ENCODE data around the gene GPLD1. TPM values are rescaled to one million over a fixed set of nuclear protein-coding genes. Genes with fewer than 3 reads are reported as not detected.
"Not testable (repeated sequence)": the region's sequence is repeated elsewhere in the genome, so short reads cannot be mapped to it uniquely, and the experiment has no call there.

Gene GPLD1
- total RNA-seq, 1 donor from 2014 or later, result 1.0 TPM

- intact Hi-C loops (cut with DNase I), result no loop called here
- DNase-seq, result no peak
- ATAC-seq (ENCODE audit: poor library complexity), result no peak
Measured at GRCh38 chr6:24396824-24397223, 92.6 kb downstream of the GPLD1 start.

DNA sequence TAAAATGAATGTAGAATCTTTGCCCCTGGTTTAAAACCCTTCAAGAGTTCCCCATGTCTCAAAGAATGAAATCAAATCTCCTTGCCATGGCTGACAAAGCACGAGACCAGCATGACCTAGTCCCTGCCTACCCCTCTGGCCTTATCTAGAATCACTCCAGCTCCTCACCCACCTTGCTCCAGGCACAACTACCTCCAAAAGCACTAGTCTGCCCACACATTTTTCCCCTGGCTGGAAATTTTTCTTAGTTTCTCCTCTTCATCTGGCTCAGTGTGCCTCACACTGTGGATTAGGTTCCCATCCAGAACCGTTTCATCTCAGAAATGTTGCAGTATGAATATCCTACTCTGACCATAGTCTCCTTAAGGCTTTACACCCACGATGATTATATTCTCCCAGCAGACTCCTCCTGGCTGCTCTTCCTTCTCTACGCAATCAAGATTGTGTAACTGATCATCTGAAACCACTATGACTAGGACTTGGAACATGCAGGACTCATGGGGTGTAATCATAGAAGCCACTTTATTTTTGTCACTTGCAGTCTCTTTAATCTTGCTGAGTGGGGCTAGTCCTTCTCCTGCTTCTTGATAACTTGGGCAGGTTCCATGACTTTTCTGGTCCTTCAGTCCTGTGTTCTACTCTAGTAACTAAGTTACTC is 94.5 kb downstream of the GPLD1 start:
- intact Hi-C loops (cut with DNase I), result no loop called here
- DNase-seq (no peak), ATAC-seq (ENCODE audit: poor library complexity) (peak; percentile 34)

DNA sequence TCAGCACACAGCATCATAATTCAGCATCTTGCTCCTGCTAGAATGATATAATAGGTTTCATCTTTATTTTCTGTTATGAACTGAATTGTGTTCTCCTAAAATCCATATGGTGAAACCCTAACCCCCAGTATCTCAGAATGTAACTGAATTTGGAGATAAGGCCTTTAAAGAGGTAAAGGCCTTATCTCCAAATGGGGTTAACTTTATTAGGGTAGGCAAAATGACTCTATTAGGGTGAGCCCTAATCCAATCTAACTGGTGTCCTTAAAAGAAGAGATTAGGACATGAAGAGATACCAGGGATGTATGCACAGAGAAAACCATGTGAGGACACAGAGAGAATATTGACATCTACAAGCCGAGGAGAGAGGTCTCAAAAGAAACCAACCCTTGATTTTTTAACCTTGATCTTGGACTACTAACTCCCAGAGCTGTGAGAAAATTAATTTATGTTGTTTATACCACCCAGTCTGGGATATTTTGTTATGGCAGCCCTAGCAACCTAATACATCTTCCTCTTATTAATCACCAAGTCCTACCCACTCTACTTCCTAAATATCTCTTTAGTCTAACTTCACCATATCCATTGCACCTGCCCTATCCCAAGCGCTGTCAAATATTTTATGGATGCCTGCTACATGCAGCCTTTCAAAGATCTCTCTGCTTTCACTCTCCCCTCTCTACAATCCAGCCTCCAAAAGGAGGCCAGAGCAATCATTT is 95.2 kb downstream of the GPLD1 start:
- intact Hi-C loops (cut with DNase I), result no loop called here
- no peak for DNase-seq
- ATAC-seq (ENCODE audit: poor library complexity), result no peak

DNA sequence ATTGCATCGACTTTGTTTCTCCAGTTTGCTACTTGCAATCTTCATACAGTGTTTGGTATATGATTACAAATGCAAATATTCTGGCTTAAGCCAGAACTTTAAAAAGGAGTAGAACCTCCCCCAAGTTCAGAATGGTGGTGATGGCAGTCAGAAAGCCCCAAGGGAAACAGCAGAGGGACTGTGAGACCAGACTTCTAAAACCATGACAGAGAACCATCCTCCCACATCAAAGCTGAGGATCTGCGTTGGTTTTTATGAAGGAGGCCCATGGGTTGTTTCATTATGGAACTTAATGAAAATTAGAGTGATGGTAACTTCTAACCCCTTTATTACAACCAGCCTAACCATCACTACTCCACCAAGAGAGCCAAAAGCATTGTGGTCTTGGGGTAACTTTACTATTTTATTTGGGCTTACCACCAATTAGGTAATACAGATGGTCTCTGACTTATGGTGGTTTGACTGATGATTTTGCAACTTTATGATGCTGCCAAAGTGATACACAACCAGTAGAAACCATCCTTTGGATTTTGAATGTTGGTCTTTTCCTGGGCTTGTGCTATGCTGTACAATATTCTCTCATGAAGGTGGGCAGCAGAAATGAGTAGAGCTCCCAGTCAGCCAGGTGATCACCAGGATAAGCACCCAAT is 97.5 kb downstream of the GPLD1 start:
- intact Hi-C loops (cut with DNase I), result no loop called here
- ATAC-seq (ENCODE audit: poor library complexity), result no peak
- DNase-seq, result no peak

DNA sequence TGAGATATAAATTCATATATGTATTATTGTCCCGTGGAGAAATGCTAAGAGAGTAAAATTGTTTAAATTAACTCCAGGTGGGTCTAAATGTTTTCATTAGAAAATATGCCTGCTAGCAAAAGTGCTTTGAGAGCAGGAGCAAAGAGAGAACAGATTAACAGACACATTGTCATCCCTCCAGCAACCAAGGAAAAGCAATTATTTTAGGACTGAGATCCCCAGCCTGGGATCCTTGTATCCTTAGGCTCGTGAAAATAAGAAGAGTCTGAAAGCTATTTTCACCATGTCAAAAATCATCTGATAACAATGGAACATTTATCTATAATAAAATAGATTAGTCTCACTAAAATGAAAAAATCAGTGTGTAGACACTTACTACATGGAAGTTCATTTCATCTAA is 98.2 kb downstream of the GPLD1 start:
- intact Hi-C loops (cut with DNase I), result no loop called here
- ATAC-seq (ENCODE audit: poor library complexity), result no peak
- DNase-seq, result no peak

DNA sequence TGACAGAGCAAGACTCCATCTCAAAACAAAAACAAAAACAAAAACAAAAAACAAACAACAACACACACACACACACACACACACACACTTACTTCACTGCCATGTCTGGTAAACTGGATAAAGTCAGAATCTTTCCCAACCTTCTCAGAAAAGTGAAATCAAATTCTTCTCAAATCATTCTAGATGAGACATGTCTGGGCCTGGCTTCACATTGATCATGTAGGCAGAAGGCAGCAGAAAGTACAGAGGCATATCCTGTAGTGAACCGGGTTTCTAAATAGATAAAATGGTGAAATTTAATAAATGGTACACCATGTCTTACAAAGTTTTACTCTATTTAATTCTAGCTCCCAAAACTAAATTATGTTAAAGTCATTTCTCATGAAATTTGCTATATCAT is 101.6 kb downstream of the GPLD1 start:
- ATAC-seq (ENCODE audit: poor library complexity) (no peak), DNase-seq (no peak)
- intact Hi-C loops (cut with DNase I), result loop anchor here (5.0 kb wide), 1 partner anchor 101 kb away; no protein-coding TSS in a partner anchor

DNA sequence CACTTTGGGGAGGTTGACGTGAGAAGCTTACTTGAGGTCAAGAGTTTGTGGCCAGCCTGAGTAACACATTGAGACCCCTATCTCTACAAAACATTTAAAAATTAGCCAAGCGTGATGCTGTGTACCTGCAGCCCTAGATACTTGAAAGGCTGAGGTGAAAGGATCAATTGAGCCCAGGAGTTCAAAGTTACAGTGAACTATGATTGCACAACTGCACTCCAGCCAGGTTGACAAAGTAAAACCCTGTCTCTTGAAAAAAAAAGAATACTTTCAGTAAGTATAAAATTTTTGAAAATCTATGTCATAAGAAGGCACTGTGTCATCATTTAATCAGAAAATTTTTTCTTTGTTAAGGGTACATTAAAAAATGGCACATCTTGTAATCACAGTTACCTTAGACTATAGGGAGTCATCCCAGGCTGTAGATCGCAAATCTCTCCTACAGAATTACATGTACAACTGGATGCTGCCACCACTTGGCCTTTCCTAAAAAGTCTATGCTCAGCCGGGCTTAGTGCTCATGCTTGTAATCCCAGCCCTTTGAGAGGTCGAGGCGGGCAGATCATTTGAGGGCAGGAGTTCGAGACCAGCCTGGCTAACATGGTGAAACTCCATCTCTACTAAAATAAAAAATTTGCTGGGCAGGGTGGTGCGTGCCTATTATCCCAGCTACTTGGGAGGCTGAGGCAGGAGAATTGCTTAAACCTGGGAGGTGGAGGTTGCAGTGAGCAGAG is 103.7 kb downstream of the GPLD1 start:
- no peak for ATAC-seq (ENCODE audit: poor library complexity)
- no peak for DNase-seq
- intact Hi-C loops (cut with DNase I), result loop anchor here (5.0 kb wide), 1 partner anchor 98 kb away; no protein-coding TSS in a partner anchor

DNA sequence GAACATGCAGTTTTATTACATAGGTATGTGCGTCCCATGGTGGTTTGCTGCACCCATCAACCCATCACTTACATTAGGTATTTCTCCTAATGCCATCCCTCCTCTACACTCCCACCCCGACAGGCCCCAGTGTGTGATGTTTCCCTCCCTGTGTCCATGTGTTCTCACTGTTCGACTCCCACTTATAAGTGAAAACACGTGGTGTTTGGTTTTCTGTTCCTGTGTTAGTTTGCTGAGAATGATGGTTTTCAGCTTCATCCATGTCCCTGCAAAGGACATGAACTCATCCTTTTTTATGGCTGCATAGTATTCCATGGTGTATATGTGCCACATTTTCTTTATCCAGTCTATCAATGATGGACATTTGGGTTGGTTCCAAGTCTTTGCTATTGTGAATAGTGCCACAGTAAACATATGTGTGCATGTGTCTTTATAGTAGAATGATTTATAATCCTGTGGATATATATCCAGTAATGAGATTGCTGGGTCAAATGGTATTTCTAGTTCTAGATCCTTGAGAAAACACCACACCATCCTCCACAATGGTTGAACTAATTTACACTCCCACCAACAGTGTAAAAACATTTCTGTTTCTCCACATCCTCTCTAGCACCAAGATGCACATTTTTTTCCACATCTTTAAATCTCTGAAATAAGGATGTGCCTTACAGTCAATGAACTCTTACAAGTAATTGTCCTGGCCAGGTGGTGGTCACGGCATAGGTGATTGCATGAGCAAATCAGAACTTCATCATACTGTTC is 104.8 kb downstream of the GPLD1 start:
- intact Hi-C loops (cut with DNase I), result loop anchor here (5.0 kb wide), 1 partner anchor 97 kb away; no protein-coding TSS in a partner anchor

GRCh38 chr6:24382891-24383494 is 106.4 kb downstream of the GPLD1 start:
- intact Hi-C loops (cut with DNase I), result not testable (repeated sequence)

More for the DNA sequence above, 104.8 kb downstream of the GPLD1 start:
- DNase-seq; ATAC-seq (ENCODE audit: poor library complexity): not testable (repeated sequence)

GRCh38 chr6:24382220-24382540 is 107.2 kb downstream of the GPLD1 start:
- intact Hi-C loops (cut with DNase I), result no loop called here
- DNase-seq, result no peak
- ATAC-seq (ENCODE audit: poor library complexity), result no peak

More at GRCh38 chr6:24382891-24383494, 106.4 kb downstream of the GPLD1 start:
- DNase-seq; ATAC-seq (ENCODE audit: poor library complexity): not testable (repeated sequence)

- intact Hi-C loops (cut with DNase I), result no loop called here
- no peak for ATAC-seq (ENCODE audit: poor library complexity)
- DNase-seq, result no peak
Measured at GRCh38 chr6:24381476-24382219, 107.7 kb downstream of the GPLD1 start.

- ATAC-seq (ENCODE audit: poor library complexity) (no peak), DNase-seq (no peak)
- intact Hi-C loops (cut with DNase I), result no loop called here
Measured at GRCh38 chr6:24378473-24379097, 110.8 kb downstream of the GPLD1 start.

Other genes with a start within 250 kb of the GPLD1 start
- not detected for gene DCDC2, start 131.5 kb downstream of the GPLD1 start, total RNA-seq
- gene MRS2, start 86.6 kb downstream of the GPLD1 start, total RNA-seq, result 43.8 TPM
- gene ALDH5A1, start 5.4 kb upstream of the GPLD1 start, total RNA-seq, result 23.3 TPM
- gene KIAA0319, start 156.6 kb upstream of the GPLD1 start, total RNA-seq, result not detected
- gene TDP2, start 177.3 kb upstream of the GPLD1 start, total RNA-seq, result 20.3 TPM
- 74.3 TPM for gene ACOT13, start 177.5 kb upstream of the GPLD1 start, total RNA-seq
- 37.6 TPM for gene C6orf62, start 229.6 kb upstream of the GPLD1 start, total RNA-seq